GM18502 (cell line): ENCODE data around the gene FTO.

ENCODE experiments used
- ATAC-seq: cut with Tn5 transposase; IDR thresholded peaks from one replicate; pipeline ENCODE4 v1.9.1; 2021; ENCODE audit warnings: mild to moderate bottlenecking; ENCODE audit not compliant: unreplicated experiment, poor library complexity

FTO gene

DNA sequence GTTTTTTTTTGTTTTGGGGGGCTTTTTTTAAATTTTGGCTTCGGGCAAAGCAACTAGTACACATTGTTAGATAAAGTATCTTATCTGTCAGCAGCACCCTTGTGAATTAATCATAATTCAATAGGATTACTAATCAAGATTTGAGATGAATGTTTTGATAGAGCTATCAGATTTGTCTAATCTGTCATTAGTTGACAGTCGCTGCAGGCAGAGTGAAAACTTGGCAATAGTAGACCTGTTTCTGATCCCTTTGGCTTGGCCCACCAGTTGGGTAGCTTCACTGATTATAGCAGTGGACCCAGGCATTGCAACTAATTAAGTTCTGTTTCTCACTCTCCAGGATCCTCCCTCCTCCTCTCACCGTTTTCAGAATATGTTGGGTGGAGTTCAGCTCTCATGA, 324.0 kb downstream of the FTO start:
- no peak for ATAC-seq

DNA sequence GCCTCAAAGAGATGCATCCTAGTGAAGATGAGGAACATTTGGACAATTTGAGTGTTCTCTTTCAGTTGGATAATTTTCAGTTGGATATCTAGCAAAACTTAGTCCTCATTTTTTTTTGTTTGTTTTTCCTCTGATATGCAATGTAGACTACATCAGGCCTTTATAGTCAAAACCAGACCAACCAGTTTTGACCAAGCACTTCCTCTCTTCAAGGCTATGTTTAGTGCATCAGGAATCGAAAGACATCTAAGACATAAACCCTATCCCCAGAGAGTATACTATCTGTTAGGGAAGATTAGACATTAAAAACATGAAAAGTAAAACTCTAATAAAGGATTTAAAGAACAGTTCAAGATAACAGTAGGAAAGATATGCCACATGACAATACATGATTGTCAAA, 326.5 kb downstream of the FTO start:
- no peak for ATAC-seq

DNA sequence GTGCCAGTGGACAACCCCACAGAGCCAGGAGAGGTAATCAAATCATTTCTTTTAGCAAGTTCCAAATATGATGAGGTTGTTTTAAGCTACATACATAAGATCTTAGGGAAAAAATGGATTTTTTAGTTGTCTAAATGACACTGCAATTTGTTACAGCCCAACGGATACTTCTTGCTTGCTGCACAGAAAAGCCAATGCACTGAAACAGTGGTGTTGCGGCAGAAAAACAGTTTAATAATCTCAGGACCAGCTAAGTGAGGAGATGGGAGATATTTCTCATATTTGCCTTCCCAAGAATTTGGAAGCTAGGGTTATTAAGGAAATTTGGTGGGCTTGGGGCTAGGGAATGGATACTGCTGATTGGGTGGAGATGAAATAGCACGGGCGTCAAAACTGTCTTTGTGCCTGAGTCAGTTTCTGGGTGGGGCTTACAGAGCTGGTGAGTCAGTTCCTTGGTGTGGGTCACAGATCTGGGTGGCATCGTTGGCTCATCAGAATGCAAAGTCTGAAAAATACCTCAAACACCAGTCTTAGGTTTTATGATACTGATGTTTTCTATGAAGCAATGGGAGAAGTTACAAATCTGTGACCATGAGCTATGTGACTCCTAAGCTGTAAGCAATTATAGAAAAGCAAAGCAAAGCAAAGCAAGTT, 327.3 kb downstream of the FTO start:
- no peak for ATAC-seq

DNA sequence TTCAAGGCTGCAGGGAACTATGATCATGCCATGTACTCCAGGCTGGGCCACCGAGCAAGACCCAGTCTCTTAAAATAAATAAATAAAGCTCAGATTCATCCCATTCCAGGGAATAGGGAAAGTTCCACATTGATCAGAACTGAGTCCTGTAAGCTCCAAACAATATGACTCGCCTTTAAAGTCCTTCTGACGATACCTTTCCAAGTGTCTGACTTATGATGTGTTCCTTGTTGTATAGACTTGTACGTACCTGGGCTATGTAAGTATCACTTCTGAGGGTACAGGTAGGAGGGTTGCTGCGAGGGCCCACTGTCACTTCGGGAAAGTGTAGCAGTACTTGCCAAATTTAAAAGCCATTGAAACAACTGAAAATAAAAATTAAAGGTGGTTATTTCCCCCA, 329.8 kb downstream of the FTO start:
- no peak for ATAC-seq

DNA sequence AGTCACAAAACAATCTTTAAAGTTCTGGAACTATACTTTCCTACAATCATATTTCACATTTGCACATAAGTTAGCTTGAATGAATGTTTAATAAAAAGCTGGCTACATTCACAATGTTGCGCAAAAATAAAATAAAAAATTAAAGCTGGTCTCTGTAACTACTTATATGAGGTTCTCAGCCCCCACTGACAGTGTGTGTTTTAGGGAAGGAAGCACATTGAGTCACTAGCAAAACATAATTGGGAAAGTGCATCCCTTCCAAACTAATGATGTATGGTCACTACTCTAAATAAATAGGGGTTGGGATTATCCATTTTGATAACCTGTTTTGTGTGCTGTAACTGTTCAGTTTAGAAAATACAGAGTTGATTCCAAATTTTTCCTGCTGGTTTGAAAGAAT, 330.7 kb downstream of the FTO start:
- ATAC-seq, result no peak

DNA sequence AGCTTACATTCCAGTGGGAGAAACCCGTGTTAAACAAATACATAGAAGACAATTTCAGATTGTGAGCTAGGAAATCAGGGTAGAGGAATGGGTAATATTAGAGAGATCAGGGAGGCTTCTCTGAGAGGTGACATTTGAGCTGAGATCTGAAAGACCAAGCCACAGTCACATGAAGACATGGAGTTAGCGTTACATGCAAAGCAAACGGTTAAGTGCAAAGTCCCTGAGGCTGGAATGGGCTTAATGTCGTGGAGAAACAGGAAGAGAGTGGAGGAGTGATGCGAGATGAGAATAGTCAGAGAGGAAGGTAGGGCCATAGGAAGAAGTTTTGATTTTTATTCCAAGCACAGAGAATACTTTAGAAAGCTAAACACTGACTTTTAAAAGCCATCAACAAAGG, 336.5 kb downstream of the FTO start:
- ATAC-seq, result no peak

DNA sequence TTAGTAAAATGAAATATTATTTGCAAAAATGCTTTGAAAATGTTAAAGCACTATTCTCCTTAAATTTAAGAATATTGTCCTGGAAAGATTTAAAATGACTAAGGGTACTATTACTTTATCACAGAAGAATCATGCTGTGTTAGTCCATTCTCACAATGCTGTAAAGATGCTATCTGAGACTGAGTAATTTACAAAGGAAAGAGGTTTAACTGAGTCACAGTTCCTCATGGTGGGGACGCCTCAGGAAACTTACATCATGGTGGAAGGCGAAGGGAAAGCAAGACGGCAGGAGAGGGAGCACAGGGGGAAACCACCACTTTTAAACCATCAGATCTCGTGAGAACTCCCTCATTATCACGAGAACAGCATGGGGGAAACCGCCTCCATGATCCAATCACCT, 337.0 kb downstream of the FTO start:
- no peak for ATAC-seq

DNA sequence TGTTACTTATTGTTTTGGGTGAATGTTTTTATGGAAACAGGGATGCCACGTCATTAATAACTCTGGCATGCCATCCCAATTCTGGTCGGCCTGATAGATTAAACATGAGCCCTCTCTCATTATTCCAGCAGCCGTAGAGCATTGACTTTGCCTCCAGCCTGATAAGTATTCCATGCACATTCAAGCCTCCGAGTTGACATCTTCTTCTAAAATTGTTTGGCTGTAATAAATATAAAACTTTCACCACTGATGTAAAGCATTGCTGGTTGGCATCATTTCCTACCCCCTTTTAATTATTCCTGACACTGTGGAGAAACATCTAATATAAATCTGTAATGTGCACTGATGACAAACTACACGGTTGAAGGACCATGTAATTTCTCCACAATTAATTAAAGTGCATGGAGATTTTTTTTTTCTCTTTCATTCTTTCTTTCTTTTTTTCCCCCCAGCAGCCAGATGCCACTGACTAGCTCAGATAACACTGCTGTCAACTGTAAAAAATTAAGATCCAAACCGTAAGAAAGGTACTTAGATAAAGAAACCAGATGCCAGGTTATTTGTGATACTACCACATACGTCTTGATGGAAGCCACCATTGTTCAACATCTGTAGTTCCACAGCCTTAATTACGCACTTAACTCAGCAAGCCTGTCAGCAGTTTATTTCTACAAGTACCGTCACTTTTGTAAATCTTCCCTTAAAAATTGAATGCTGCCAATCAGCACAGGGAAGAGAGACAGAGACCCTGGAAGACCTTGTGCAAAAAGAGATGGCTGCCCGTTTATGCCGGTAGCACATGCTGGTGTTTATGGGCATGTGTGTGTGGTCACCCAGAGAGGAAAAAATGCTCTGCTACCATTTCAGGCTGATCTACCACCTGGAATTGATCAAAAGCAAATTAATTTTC, 344.9 kb downstream of the FTO start:
- no peak for ATAC-seq

DNA sequence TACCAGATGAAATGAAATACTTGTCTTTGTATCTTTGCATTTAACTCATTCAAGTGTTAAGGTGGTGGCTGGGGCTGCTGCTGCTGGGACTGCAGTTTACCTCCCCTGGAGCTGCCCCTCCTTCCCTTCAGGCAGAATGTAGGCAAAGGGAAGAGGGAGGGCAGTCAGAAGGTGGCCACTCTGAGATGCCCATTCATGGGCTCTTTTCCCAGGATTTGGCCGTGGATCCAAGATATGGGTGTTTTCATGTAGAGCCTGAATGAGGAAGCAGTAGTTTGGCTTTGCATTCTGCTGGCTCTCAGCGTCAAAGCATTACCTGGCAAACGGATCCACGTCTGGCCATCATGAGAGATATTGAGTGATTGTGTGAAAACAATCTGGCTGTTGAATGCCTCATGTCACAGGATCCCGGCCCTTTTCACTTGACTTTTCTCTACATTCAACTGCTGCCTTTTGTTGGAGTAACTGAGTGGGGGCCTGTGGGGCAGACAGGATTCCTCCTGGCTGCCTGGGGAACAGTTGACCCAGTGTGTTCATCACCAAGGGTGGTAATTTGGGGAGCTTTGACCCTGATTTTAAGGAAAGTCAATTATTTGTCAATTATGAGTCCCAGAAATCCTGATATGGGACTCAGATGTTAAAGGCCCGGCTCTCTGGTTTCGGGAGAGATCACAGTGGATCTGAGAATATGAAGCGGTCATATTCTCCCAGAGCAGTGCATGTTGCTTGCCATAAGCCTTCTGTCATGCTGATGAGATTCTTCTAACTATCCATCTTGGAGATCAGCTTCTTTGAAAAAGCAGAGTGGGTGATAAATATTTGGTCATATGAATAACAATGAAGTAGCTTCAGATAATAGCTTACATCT, 345.9 kb downstream of the FTO start:
- ATAC-seq, result no peak

DNA sequence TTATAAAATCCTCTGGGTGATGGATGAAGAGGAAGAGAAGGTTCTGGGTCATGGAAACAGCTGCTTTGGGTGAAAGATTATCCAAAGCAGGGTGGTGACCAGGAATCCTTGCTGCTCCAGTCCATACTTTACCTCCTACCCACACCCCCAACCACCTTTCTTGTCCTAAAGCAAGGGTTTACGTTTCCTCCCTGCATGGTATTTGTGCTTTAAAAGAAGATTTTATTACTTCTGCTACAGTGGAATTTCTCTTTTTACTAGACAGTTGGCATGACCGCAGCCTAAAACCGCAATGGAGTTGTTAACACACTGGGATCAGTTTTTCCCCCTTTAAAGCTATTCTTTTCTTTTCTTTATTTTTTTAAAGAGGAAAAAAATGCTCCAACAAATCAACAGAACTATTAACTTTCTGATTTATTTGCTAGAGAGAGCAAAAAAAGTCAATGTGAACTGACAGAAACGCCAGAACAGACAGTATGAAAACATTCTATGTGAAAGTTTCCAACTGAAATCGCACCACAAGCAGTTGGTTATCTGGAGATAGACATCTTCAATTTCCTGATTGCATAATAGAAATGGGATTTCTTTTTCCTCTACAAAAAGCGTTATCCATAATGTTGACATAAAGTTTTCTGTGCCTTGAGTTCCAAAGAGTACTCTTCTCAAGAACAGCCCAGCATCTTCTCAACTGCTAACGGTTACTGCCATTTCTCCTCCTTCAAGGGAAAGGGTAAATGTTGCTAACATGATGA, 346.7 kb downstream of the FTO start:
- no peak for ATAC-seq

DNA sequence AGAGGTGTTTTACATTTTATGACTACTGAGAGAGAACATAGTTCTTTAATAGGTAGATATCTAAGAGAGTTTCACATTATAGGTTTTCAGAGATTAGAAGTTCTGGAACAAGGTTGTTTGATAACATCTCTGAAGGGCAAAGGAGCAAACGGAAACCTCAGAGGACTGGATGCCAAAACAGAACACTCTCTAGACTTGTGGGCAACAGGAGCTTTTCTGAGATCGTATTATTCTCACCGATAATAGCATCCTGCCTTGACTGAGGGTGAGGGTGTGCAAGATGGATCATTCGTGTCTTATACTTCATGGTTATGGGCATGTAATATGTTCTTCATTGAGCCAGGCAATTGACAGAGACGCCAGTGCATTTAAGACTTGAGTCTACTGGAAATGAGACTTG, 347.9 kb downstream of the FTO start:
- no peak for ATAC-seq

DNA sequence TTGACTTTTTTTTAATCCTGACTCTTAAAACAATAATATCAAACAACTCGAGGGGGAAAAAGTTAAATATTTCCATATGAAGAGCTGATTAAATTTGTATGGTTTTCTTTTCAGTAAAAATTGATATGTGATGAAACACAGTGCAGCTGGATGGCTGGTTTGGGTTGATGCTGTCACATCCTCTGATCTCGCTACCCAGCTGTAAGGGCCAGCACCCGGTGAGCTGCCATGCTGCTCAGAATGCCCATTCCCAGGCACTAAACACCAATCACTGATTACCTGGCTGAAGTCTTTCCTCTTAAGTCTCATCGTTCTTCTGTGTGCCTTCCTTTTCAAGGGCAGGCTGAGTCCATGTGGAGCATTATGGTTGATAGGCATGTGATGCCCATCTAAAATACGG, 348.3 kb downstream of the FTO start:
- no peak for ATAC-seq

DNA sequence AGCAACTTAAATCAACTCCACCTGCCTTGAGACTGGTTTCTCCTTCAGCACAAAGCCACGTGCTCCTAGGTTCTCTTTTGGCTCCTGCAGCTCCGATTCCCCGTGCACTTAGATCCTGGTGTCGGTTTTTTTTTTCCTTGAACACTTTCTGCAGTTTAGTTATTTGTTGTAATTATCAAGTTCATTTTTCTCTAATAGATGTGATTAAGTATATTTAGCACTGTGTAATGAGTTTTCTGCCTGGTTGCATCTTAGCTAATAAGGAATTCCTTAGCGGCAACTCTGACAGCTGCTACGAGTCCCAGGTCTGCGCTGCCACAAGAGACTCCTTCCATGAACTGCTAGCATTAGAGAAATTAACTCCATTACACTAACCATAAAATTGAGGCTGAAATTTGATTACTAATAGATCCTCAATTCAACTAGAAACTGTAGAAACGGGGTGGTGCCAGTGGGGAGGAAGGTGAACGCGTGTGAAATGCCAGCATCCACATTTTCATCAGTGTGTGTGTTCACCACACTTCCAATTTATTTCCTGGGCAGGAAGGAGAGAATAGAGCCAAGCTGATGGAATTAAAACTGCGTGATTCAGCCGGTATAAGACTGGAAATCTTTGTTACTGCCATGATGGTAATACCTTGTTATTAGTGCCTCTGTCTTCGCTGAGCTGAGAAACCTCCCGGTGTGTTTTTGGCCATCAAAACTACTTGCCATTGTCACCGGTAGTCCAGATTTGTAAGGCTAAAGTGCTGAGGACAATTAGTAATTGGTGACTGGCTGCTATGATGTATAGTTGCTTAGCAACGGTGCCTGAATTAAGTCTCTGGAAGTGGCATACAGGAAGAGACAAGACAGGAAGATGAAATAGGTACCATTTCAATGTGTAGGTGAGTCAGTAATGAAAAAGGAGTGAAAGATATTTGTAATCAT, 350.2 kb downstream of the FTO start:
- ATAC-seq, result no peak

DNA sequence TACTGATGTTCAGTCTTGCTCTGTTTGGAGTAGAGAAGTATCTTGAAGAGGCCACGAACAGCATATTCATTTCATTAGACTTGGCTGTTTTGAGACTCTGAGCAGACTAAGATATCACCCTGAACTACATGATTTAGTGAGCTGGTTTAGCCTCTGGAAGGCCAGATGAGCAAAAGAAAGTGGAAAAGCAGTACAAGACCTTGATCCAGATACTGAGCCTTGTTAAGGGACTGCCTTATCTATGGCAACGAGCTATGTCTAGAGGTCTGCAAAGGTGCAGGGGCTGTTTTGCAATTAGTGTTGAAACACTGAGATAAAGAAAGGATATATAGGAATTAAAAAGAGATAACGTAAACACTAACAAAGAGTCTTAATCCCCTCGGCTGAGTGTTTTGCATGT, 351.2 kb downstream of the FTO start:
- no peak for ATAC-seq

DNA sequence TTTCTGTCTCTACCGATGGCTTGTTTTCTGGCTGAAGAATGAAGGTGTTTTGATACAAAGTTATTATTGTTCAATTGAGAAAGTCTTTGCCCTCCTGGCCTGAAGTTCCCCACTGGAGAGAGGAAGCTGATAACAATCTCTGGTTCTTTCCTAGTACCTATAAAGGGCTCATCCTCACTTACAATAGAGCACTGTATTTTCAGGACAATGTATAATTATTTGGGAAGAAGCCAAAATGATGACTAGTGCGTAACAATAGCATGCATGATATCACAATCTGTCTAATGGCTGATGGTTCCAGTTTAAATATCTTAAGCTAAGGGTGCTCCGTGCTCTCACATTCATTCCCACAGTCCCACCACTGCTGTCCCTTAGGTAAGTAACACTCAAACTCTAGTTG, 351.9 kb downstream of the FTO start:
- no peak for ATAC-seq

DNA sequence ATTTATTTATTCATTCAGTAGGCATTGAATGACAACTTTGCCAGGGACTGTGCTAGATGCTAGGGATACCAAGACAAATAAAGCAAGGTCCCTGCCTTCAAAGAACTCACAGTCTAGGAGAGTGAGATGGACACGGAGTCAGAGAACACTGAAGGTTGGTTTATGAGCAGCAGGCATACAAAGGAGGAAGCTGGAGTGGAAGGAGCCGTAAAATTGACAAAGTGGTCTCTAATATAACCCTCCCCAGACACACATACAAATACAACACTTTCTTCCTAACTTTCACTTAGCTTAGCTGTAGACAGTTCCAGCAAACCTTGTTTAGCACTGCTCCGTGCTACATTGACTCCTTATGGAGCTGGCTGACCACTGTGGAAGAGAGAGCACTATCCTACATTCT, 353.0 kb downstream of the FTO start:
- ATAC-seq, result no peak

DNA sequence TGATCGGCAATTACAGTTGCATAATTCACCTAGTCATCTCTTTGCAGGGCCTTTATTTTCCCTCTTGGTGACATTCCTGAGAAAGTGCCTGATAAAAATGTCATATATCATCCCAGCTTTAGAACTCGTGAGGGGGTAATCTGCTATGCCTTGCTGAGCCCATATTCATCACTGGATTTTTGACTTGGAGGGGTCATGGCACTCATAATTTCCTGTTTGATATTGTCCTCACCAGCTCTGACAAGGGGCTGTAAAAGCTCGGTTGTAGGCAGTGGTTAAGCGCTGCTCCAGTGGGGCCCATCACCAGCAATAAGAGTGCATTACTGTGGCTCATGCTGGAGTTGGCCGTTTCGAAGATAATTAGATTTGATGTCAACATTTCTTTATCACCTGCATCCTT, 355.4 kb downstream of the FTO start:
- ATAC-seq, result no peak

DNA sequence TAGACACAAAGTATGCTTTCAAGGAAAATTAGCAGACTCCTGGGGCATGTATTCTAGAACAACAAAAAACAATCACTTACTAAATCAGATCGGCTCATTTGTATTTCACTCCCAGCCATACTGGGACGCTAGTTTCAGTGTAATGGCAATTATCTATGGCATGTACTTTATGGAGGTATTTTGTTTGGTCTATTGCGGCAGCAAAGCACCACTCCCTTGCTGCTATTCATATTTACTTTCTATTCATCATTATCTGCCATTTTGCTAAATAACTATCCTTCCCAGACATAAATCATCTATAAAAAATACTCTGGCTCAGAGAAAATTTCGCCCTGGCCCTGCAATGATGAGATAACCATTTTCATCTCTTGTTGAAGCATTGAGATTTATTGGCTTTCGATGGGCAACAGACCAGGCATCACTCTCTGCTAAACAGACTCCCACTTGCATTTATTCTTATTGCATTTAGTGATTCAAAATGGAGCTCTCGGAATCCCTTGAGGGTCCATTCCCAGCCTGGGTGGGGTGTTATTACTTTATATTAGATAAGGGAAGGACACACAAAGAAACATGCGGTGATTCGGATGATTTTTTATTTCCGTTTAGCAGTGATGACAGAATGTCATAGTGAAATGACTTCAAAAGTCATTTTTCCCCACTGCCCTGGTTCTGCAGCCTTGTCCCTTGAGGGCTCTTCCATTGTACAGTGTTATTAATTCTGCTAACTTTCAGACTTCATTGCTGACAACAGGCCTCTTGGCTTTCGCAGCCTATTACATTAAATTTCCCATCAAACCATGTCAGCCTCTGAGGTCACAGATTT, 356.9 kb downstream of the FTO start:
- ATAC-seq, result no peak
